ENCODE results near the gene HNRNPR.
"Not testable (repeated sequence)": the region's sequence is repeated elsewhere in the genome, so short reads cannot be mapped to it uniquely, and the experiment has no call there.

Gene HNRNPR

GRCh38 chr1:23325393-23325792, 18.7 kb downstream of the HNRNPR start:
- DNase-seq (ENCODE audit: low spot score): no peak

- DNase-seq (ENCODE audit: low spot score): no peak
These were observed 21.3 kb downstream of the HNRNPR start for GRCh38 chr1:23322770-23323169.

GRCh38 chr1:23310280-23310679, 33.8 kb downstream of the HNRNPR start:
- not testable (repeated sequence) for DNase-seq (ENCODE audit: low spot score)

- no peak for DNase-seq (ENCODE audit: low spot score)
These were observed 39.9 kb downstream of the HNRNPR start for GRCh38 chr1:23304140-23304620.

GRCh38 chr1:23303524-23303923, 40.6 kb downstream of the HNRNPR start:
- no peak for DNase-seq (ENCODE audit: low spot score)

- DNase-seq (ENCODE audit: low spot score): no peak
These were observed 47.2 kb downstream of the HNRNPR start for GRCh38 chr1:23296931-23297330.

- no peak for DNase-seq (ENCODE audit: low spot score)
These were observed 52.4 kb downstream of the HNRNPR start for GRCh38 chr1:23291706-23292105.

GRCh38 chr1:23290836-23291565, 53.1 kb downstream of the HNRNPR start:
- DNase-seq (ENCODE audit: low spot score): no peak

- DNase-seq (ENCODE audit: low spot score): no peak
These were observed 55.4 kb downstream of the HNRNPR start for GRCh38 chr1:23288671-23289070.

- no peak for DNase-seq (ENCODE audit: low spot score)
These were observed 55.9 kb downstream of the HNRNPR start for GRCh38 chr1:23288201-23288600.

GRCh38 chr1:23286401-23286800, 57.7 kb downstream of the HNRNPR start:
- DNase-seq (ENCODE audit: low spot score): no peak

- no peak for DNase-seq (ENCODE audit: low spot score)
These were observed 60.1 kb downstream of the HNRNPR start for GRCh38 chr1:23283667-23284602.

GRCh38 chr1:23282957-23283356, 61.1 kb downstream of the HNRNPR start:
- DNase-seq (ENCODE audit: low spot score): no peak

GRCh38 chr1:23278717-23279116, 65.4 kb downstream of the HNRNPR start:
- DNase-seq (ENCODE audit: low spot score): no peak

GRCh38 chr1:23276531-23276930, 67.6 kb downstream of the HNRNPR start:
- no peak for DNase-seq (ENCODE audit: low spot score)

- no peak for DNase-seq (ENCODE audit: low spot score)
These were observed 70.0 kb downstream of the HNRNPR start for GRCh38 chr1:23274134-23274505.

GRCh38 chr1:23273450-23274133, 70.5 kb downstream of the HNRNPR start:
- no peak for DNase-seq (ENCODE audit: low spot score)

- no peak for DNase-seq (ENCODE audit: low spot score)
These were observed 80.7 kb downstream of the HNRNPR start for GRCh38 chr1:23263380-23263887.

- DNase-seq (ENCODE audit: low spot score): not testable (repeated sequence)
These were observed 86.0 kb downstream of the HNRNPR start for GRCh38 chr1:23258082-23258481.

GRCh38 chr1:23257371-23257770, 86.7 kb downstream of the HNRNPR start:
- DNase-seq (ENCODE audit: low spot score): not testable (repeated sequence)

Measured in Ammon's horn (tissue), 1 donor.